ENCODE results near the gene PHC2. TPM values are rescaled to one million over a fixed set of nuclear protein-coding genes. Genes with fewer than 3 reads are reported as not detected.

Gene PHC2
- total RNA-seq, 1 donor from 2014 or later: 222 TPM

DNA sequence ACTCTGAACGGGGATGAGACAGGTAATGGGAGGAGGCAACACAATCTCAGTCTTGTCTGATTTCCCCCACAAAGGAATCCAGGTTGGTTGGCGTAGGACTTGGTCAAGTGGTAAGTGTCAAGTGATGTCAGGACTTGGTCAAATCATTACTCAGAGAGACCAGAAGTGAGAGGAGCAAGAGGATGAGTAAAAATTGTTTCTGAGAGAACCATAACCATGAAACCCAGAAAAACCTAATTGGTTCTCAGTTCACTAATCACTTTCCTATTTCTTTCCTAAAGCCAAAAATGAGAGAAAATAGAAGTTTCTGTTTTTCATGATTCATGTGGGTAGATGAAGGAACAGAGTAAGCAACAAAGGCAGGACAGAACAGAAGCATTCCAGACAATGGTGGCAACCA lies 5.0 kb downstream of the PHC2 start:
- Histone ChIP-seq H3K9me3 (no peaks in the 10 kb centered on the region), H3K27me3 (no peaks in the 10 kb centered on the region), H3K4me1 (no peaks in the 10 kb centered on the region), H3K4me3 (no peak overlapping the region), H3K36me3 (no peaks in the 10 kb centered on the region), H3K27ac (no peak overlapping the region)
- intact Hi-C loops (cut with DNase I): no loop called here
- TF ChIP-seq, protein P1, sequence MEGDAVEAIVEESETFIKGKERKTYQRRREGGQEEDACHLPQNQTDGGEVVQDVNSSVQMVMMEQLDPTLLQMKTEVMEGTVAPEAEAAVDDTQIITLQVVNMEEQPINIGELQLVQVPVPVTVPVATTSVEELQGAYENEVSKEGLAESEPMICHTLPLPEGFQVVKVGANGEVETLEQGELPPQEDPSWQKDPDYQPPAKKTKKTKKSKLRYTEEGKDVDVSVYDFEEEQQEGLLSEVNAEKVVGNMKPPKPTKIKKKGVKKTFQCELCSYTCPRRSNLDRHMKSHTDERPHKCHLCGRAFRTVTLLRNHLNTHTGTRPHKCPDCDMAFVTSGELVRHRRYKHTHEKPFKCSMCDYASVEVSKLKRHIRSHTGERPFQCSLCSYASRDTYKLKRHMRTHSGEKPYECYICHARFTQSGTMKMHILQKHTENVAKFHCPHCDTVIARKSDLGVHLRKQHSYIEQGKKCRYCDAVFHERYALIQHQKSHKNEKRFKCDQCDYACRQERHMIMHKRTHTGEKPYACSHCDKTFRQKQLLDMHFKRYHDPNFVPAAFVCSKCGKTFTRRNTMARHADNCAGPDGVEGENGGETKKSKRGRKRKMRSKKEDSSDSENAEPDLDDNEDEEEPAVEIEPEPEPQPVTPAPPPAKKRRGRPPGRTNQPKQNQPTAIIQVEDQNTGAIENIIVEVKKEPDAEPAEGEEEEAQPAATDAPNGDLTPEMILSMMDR (IDR thresholded peaks at IDR 0.05): no peak
- no peak for DNase-seq (ENCODE audit: low spot score in 2 of 2)

DNA sequence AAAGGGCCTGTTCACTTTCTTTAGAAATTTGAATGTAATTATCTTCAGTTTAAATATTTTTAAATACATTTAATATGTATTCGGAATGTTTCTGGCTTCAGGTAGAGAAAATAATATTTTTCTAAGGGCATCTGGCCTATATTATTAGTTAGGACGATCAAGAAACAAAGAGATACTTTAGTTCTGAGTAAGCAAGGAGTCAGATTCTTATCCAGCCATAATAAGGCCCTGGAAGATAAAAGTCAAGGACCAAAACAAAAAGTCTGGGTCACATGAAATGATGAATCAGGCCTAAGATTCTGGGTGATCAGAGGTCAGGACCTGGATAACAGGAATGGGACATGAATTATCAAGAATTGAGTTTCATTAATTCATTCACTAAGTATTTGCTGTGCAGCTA lies 6.3 kb downstream of the PHC2 start:
- Histone ChIP-seq H3K27ac (no peak overlapping the region), H3K27me3 (no peaks in the 10 kb centered on the region), H3K9me3 (no peaks in the 10 kb centered on the region), H3K4me3 (no peak overlapping the region), H3K4me1 (no peaks in the 10 kb centered on the region), H3K36me3 (no peaks in the 10 kb centered on the region)
- DNase-seq (ENCODE audit: low spot score in 2 of 2): no peak
- intact Hi-C loops (cut with DNase I): no loop called here
- TF ChIP-seq, protein P1 (IDR thresholded peaks at IDR 0.05): no peak

DNA sequence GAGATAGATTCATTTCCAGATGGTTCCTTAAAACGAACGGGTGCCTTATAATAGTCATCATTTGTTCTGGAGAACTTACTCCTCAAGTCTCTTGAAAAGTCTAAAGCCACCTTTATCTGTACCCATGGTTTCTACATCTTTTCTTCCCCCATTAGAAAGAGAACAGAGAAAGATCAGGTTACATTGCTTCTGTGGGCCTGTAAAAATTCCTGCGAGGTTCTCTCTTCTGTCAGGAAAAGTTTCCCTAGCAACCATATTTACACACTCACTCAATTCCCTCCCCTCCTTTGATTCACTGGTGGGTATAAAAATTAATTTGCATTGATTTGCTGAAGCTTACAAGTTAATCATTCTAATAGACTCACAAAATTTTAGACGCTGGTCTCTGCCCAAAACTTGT lies 6.7 kb downstream of the PHC2 start:
- H3K27ac ChIP-seq: no peak overlapping the region
- no peaks in the 10 kb centered on the region for H3K9me3 ChIP-seq
- no peak overlapping the region for H3K4me3 ChIP-seq
- H3K27me3 ChIP-seq: no peaks in the 10 kb centered on the region
- TF ChIP-seq, protein P1 (IDR thresholded peaks at IDR 0.05): no peak
- no peaks in the 10 kb centered on the region for H3K36me3 ChIP-seq
- no peak for DNase-seq (ENCODE audit: low spot score in 2 of 2)
- H3K4me1 ChIP-seq: no peaks in the 10 kb centered on the region
- intact Hi-C loops (cut with DNase I): no loop called here

DNA sequence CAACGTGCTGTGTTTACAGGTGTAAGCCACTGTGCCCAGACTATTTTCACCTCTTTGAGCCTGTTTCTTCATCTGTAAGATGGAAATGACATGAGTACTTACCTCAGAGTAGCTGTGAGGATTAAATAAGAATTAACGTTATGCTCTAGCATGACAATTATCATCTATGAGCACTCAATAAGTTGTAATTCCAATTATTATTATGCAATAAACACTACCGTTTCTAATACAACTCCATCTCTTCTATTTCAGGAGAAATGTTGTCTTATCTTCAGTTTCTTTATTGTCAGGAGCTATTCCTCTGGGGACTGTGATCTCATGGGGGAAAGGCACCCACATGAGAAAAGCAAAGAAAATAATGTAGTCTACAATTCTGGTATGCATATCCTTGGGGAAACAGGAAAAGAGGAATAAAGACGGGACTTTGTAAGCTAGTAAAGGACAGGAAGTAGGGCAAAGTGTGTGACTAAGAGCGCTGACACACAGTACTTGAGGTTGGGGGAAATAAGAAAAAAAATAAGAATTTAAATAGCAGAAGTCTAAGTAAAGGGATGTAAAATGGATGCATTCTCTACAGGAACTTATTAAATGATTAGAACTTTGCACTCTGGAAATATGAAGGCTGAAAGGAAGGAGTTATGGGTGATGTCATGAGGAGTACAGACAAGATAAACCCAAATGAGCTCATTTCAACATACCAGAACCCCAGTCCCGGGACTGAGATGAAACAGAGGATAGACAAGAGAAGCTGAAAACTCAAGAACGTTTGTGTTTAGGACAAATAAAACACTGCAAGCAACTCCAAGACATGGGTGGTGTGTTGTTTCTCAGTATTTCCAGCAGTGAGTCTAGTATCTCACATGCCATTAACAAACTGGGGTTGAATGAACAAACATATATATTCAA lies 9.8 kb downstream of the PHC2 start:
- Histone ChIP-seq H3K27ac (no peak overlapping the region), H3K27me3 (no peaks in the 10 kb centered on the region), H3K9me3 (peaks cover 0 to 27% of the 10 kb centered on the region in 2 donors), H3K4me1 (no peaks in the 10 kb centered on the region), H3K36me3 (no peaks in the 10 kb centered on the region), H3K4me3 (no peak overlapping the region)
- DNase-seq (ENCODE audit: low spot score in 2 of 2): no peak
- intact Hi-C loops (cut with DNase I): no loop called here
- TF ChIP-seq, protein P1 (IDR thresholded peaks at IDR 0.05): no peak

DNA sequence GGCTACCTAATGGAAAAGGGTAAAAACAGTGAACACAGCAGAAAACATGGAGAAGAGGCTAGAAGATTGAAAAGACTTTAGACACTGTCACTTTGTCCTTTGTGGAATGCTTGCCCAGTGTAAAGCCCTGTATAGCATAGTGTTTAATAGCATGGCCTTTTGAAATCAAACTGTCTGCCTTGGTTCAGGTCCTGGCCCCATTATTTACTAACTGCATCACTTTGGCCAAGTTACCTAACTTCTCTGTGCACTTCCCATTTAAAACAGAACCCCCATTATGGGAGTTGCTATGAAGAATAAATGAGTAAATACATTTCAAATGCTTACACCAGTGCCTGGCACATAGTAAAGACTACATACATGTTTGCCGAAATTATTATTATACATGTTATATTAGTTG lies 12.1 kb downstream of the PHC2 start:
- no peaks in the 10 kb centered on the region for H3K4me1 ChIP-seq
- no peak overlapping the region for H3K27ac ChIP-seq
- H3K4me3 ChIP-seq: no peak overlapping the region
- H3K9me3 ChIP-seq: peaks cover 0 to 29% of the 10 kb centered on the region in 2 donors
- intact Hi-C loops (cut with DNase I): no loop called here
- TF ChIP-seq, protein P1 (IDR thresholded peaks at IDR 0.05): no peak
- H3K36me3 ChIP-seq: no peaks in the 10 kb centered on the region
- no peaks in the 10 kb centered on the region for H3K27me3 ChIP-seq
- DNase-seq (ENCODE audit: low spot score in 2 of 2): no peak

Data from ascending aorta (tissue), 2 donors.